H9 (cell line): ENCODE results near the gene ARHGEF17. TPM values are rescaled to one million over a fixed set of nuclear protein-coding genes. Genes with fewer than 3 reads are reported as not detected.

ENCODE experiments used
- DNase-seq: peaks from one replicate; pipeline ENCODE4 v3.0.0-alpha.2; 2017
- H2AFZ ChIP-seq: one replicate; pipeline ENCODE4 v1.6.1; 2013; ENCODE audit warnings: mild to moderate bottlenecking, low read length, control low read depth, moderate library complexity
- H2AK5ac ChIP-seq: 2 replicates; pipeline ENCODE4 v1.6.1; 2013; ENCODE audit warnings: low read length, control low read depth, mixed read lengths; ENCODE audit not compliant: insufficient read length
- H2BK120ac ChIP-seq: one replicate; pipeline ENCODE4 v1.6.1; 2013; ENCODE audit warnings: low read depth, mild to moderate bottlenecking, low read length, control low read depth, inconsistent platforms; ENCODE audit not compliant: poor library complexity, severe bottlenecking
- H2BK12ac ChIP-seq: 2 replicates; pipeline ENCODE4 v1.6.1; 2013; ENCODE audit warnings: low read length, control low read depth, mixed read lengths, low read depth; ENCODE audit not compliant: insufficient read length
- H2BK15ac ChIP-seq: 2 replicates; pipeline ENCODE4 v1.6.1; 2013; ENCODE audit warnings: low read depth, low read length, control low read depth
- H2BK20ac ChIP-seq: one replicate; pipeline ENCODE4 v1.6.1; 2013; ENCODE audit warnings: low read depth, mild to moderate bottlenecking, low read length, control low read depth, inconsistent platforms; ENCODE audit not compliant: poor library complexity, severe bottlenecking
- H2BK5ac ChIP-seq: 2 replicates; pipeline ENCODE4 v1.6.1; 2013; ENCODE audit warnings: low read length, control low read depth, mixed read lengths; ENCODE audit not compliant: insufficient read length
- H3K14ac ChIP-seq: 2 replicates; pipeline ENCODE4 v1.6.1; 2013; ENCODE audit warnings: low read length, control low read depth; ENCODE audit not compliant: insufficient read depth
- H3K18ac ChIP-seq: 2 replicates; pipeline ENCODE4 v1.6.1; 2013; ENCODE audit warnings: low read depth, mild to moderate bottlenecking, mixed read lengths, low read length, control low read depth; ENCODE audit not compliant: insufficient read length
- H3K23ac ChIP-seq: 2 replicates; pipeline ENCODE4 v1.6.1; 2013; ENCODE audit warnings: low read length, control low read depth, mixed read lengths, low read depth; ENCODE audit not compliant: insufficient read length
- H3K23me2 ChIP-seq: 2 replicates; pipeline ENCODE4 v1.6.1; 2013; ENCODE audit warnings: low read depth, mild to moderate bottlenecking, mixed read lengths, low read length, control low read depth; ENCODE audit not compliant: insufficient read length, poor library complexity, severe bottlenecking
- H3K27ac ChIP-seq: 2 replicates; pipeline ENCODE4 v1.5.1; 2013; ENCODE audit warnings: low read length, control low read depth, mixed read lengths, low read depth; ENCODE audit not compliant: insufficient read length
- H3K27me3 ChIP-seq: 2 replicates; pipeline ENCODE4 v1.6.1; 2013; ENCODE audit warnings: low read length, control low read depth, inconsistent platforms; ENCODE audit not compliant: insufficient read depth
- H3K4ac ChIP-seq: 2 replicates; pipeline ENCODE4 v1.6.1; 2013; ENCODE audit warnings: low read depth, mild to moderate bottlenecking, control low read depth, inconsistent platforms, low read length, moderate library complexity
- H3K4me1 ChIP-seq: 2 replicates; pipeline ENCODE4 v1.6.1; 2013; ENCODE audit warnings: low read length, control low read depth, inconsistent platforms; ENCODE audit not compliant: insufficient read depth
- H3K4me2 ChIP-seq: 2 replicates; pipeline ENCODE4 v1.6.1; 2013; ENCODE audit warnings: low read length, control low read depth, mixed read lengths; ENCODE audit not compliant: insufficient read length, insufficient read depth
- H3K56ac ChIP-seq: 2 replicates; pipeline ENCODE4 v1.6.1; 2013; ENCODE audit warnings: low read depth, mild to moderate bottlenecking, mixed read lengths, low read length, control low read depth; ENCODE audit not compliant: insufficient read length
- H3K79me1 ChIP-seq: 2 replicates; pipeline ENCODE4 v1.6.1; 2013; ENCODE audit warnings: low read depth, mild to moderate bottlenecking, moderate library complexity, low read length, control low read depth, inconsistent platforms; ENCODE audit not compliant: insufficient read depth, poor library complexity, severe bottlenecking
- H3K79me2 ChIP-seq: 2 replicates; pipeline ENCODE4 v1.6.1; 2013; ENCODE audit warnings: low read length, control low read depth, inconsistent platforms; ENCODE audit not compliant: insufficient read depth
- H3K9ac ChIP-seq: 2 replicates; pipeline ENCODE4 v1.6.1; 2013; ENCODE audit warnings: low read length, control low read depth, mixed read lengths; ENCODE audit not compliant: insufficient read length; ENCODE audit errors: extremely low read depth
- H3K9me3 ChIP-seq: one replicate; pipeline ENCODE4 v1.6.1; 2013; ENCODE audit warnings: low read depth, low read length, inconsistent platforms; ENCODE audit not compliant: control insufficient read depth
- H3T11ph ChIP-seq: one replicate; pipeline ENCODE4 v1.6.1; 2013; ENCODE audit warnings: mild to moderate bottlenecking, low read length, control low read depth, inconsistent platforms
- H4K20me1 ChIP-seq: one replicate; pipeline ENCODE4 v1.6.1; 2013; ENCODE audit not compliant: control insufficient read depth, insufficient read length, insufficient read depth
- H4K5ac ChIP-seq: 2 replicates; pipeline ENCODE4 v1.6.1; 2013; ENCODE audit warnings: low read depth, mild to moderate bottlenecking, mixed read lengths, low read length, control low read depth; ENCODE audit not compliant: insufficient read length
- H4K8ac ChIP-seq: replicated peaks from 2 replicates; pipeline ENCODE4 v1.6.1; 2013; ENCODE audit warnings: low read length, control low read depth, mixed read lengths, low read depth; ENCODE audit not compliant: insufficient read length
- H4K91ac ChIP-seq: 2 replicates; pipeline ENCODE4 v1.6.1; 2013; ENCODE audit warnings: low read depth, mild to moderate bottlenecking, moderate library complexity, mixed read lengths, low read length, control low read depth; ENCODE audit not compliant: insufficient read length
- H3K27ac Mint-ChIP-seq, 3 experiments: 2 replicates in 2 of 3; 3 replicates in 1 of 3; pipeline ENCODE4 v1.8.0; 2020 to 2021; ENCODE audit warnings: mixed read lengths in 3 of 3, mild to moderate bottlenecking in 1 of 3, moderate library complexity in 1 of 3
- H3K27me3 Mint-ChIP-seq: 2 replicates; pipeline ENCODE4 v1.8.0; 2021; ENCODE audit warnings: low read depth, mild to moderate bottlenecking, moderate library complexity, mixed read lengths
- H3K36me3 Mint-ChIP-seq, 3 experiments: 2 replicates in 2 of 3; 3 replicates in 1 of 3; pipeline ENCODE4 v1.8.0; 2020 to 2021; ENCODE audit warnings: low read depth in 3 of 3, mixed read lengths in 3 of 3; ENCODE audit not compliant: insufficient read depth in 1 of 3
- H3K4me1 Mint-ChIP-seq, 2 experiments: 2 replicates each; pipeline ENCODE4 v1.8.0; 2020; ENCODE audit warnings: mixed read lengths in 2 of 2
- H3K4me3 Mint-ChIP-seq, 2 experiments: 2 replicates in 1 of 2; 3 replicates in 1 of 2; pipeline ENCODE4 v1.8.0; 2020 to 2021; ENCODE audit warnings: mild to moderate bottlenecking in 2 of 2, mixed read lengths in 2 of 2, moderate library complexity in 1 of 2
- H3K9me3 Mint-ChIP-seq, 2 experiments: 2 replicates in 1 of 2; 3 replicates in 1 of 2; pipeline ENCODE4 v1.8.0; 2020; ENCODE audit warnings: mild to moderate bottlenecking in 2 of 2, mixed read lengths in 2 of 2, moderate library complexity in 1 of 2
- WGBS: extraction: QIAGEN DNeasy Blood & Tissue Kit; methylation state at CpG from one replicate; pipeline ENCODE4 v1.1.7; 2013; ENCODE audit warnings: missing lambda C conversion rate, low lambda C conversion rate, mixed read lengths; ENCODE audit not compliant: insufficient read length; ENCODE audit errors: extremely low coverage; 5-methylcytosine and 5-hydroxymethylcytosine counted together
- total RNA-seq: library from RNA; stranded (reverse); gene quantifications from 2 replicates; pipeline ENCODE4 v1.2.1, GENCODE V29; 2021
- TF ChIP-seq, protein P1 (sequence below): fragments of 200-600 bp; sonication (generic); conservative IDR thresholded peaks from 3 replicates; pipeline ENCODE4 v1.8.0; 2021; ENCODE audit warnings: antibody characterized with exemption, mild to moderate bottlenecking

Gene ARHGEF17
- total RNA-seq, 1 experiment from 2014 or later, result 7.4 TPM

DNA sequence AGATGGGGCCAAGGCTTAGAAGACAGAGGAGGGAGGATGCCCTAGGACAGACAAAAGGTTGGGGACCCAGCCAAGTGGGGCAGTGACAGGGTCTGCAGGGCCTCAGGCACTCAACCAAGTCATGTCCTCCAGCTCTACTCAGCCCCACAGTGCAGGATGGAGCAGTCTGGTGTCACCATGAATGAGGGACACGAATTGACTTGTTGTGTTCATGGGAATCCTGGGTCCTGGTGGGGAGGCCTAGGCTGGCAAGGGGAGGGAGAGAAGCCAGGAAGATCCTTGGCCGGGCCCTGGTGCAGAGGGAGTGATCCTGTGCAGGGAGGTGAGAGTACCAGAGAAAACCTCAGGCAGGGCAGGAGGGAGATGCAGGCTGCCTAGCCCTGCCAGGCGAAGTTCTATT lies 24.0 kb upstream of the ARHGEF17 start:
- Histone ChIP-seq H2BK5ac (no peak overlapping the region), H3K79me1 (no peaks in the 10 kb centered on the region), H3K4me2 (no peak overlapping the region), H3K4me1 (no peaks in the 10 kb centered on the region), H2BK15ac (no peak overlapping the region), H3K56ac (no peak overlapping the region), H3T11ph (no peak overlapping the region), H2AFZ (no peak overlapping the region), H3K18ac (no peak overlapping the region), H3K79me2 (no peaks in the 10 kb centered on the region), H3K9me3 (no peaks in the 10 kb centered on the region), H2BK120ac (no peak overlapping the region), H4K91ac (no peak overlapping the region), H3K27me3 (no peaks in the 10 kb centered on the region), H2BK20ac (no peak overlapping the region), H4K5ac (no peak overlapping the region), H3K27ac (no peak overlapping the region), H3K9ac (no peak overlapping the region), H2BK12ac (no peak overlapping the region), H2AK5ac (no peak overlapping the region), H3K23me2 (no peaks in the 10 kb centered on the region), H4K8ac (no peak overlapping the region), H4K20me1 (no peaks in the 10 kb centered on the region), H3K4ac (no peak overlapping the region), H3K14ac (no peak overlapping the region), H3K23ac (no peak overlapping the region)
- H3K27me3 Mint-ChIP-seq, result peaks cover 24% of the 10 kb centered on the region
- no peaks in the 10 kb centered on the region for H3K9me3 Mint-ChIP-seq
- DNase-seq, result no peak
- peak overlapping the region in 1 of 3 experiments; percentile 74; a peak in 1 of 7 replicates for H3K27ac Mint-ChIP-seq
- no CpG with 5 or more reads among the region's 3 CpGs for WGBS
- TF ChIP-seq, protein P1, sequence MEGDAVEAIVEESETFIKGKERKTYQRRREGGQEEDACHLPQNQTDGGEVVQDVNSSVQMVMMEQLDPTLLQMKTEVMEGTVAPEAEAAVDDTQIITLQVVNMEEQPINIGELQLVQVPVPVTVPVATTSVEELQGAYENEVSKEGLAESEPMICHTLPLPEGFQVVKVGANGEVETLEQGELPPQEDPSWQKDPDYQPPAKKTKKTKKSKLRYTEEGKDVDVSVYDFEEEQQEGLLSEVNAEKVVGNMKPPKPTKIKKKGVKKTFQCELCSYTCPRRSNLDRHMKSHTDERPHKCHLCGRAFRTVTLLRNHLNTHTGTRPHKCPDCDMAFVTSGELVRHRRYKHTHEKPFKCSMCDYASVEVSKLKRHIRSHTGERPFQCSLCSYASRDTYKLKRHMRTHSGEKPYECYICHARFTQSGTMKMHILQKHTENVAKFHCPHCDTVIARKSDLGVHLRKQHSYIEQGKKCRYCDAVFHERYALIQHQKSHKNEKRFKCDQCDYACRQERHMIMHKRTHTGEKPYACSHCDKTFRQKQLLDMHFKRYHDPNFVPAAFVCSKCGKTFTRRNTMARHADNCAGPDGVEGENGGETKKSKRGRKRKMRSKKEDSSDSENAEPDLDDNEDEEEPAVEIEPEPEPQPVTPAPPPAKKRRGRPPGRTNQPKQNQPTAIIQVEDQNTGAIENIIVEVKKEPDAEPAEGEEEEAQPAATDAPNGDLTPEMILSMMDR, result no peak
- H3K4me3 Mint-ChIP-seq, result no peak overlapping the region
- H3K4me1 Mint-ChIP-seq, result peaks cover 4 to 10% of the 10 kb centered on the region in 2 experiments
- no peaks in the 10 kb centered on the region for H3K36me3 Mint-ChIP-seq
